Measurements from ENCODE around the gene PACSIN2. TPM values are rescaled to one million over a fixed set of nuclear protein-coding genes. Genes with fewer than 3 reads are reported as not detected.

PACSIN2 gene
- total and polyA plus RNA-seq, 10 of the 15 experiments (the other 5 are each of a cell fraction or from before 2014, with no cell fraction given) = 0.93 to 78.7 (median 46.8) TPM

- no peak for ATAC-seq
- ChIA-PET RAD21 (ENCODE audit: unreplicated experiment) (interaction anchor here (3.3 to 4.1 kb wide), 4 partner anchors 8 to 145 kb away, joined by 11 to 17 read pairs (median 16); no protein-coding TSS in a partner anchor), CTCF (interaction anchor here (1.1 to 4.6 kb wide), 8 partner anchors 8 to 632 kb away, joined by 3 to 20 read pairs (median 6); no protein-coding TSS in a partner anchor), SMC1A (ENCODE audit: uncharacterized antibody, unreplicated experiment) (interaction anchor here (0.9 to 5.8 kb wide), 7 partner anchors 10 to 264 kb away, joined by 3 to 62 read pairs (median 6); no protein-coding TSS in a partner anchor), POLR2A (interaction anchor here (1.1 to 4.4 kb wide), 5 partner anchors 10 to 117 kb away, joined by 3 to 63 read pairs (median 4); no protein-coding TSS in a partner anchor)
- Histone ChIP-seq H3K4me1 (ENCODE audit: control insufficient read depth, insufficient read depth, low read length) (peaks cover 8% of the 10 kb centered on the region), H4K20me1 (ENCODE audit: control insufficient read depth, insufficient read depth) (peaks cover 5% of the 10 kb centered on the region; the same call in 1 of the 2 replicates), H3K79me2 (ENCODE audit: control insufficient read depth, insufficient read depth, low read length) (peaks cover 70% of the 10 kb centered on the region), H3K27ac (ENCODE audit: control insufficient read depth, insufficient read depth) (no peak overlapping the region), H3K9me3 (replicated peaks; ENCODE audit: control insufficient read depth, insufficient read depth, low read length) (no peaks in the 10 kb centered on the region), H3K4me3 (peak overlapping the region; percentile 97; the same call in 1 of the 2 replicates), H3K36me3 (ENCODE audit: control insufficient read depth in 2 of 2, insufficient read depth in 2 of 2, low read length in 1 of 2) (no peaks in the 10 kb centered on the region), H3K27me3 (replicated peaks in 1 of 2; ENCODE audit: control insufficient read depth in 2 of 2, insufficient read depth in 2 of 2, low read length in 1 of 2) (no peaks in the 10 kb centered on the region), H3K9ac (ENCODE audit: control insufficient read depth, insufficient read depth, low read length) (no peak overlapping the region), H2AFZ (ENCODE audit: control insufficient read depth, low read depth, low read length) (no peak overlapping the region), H3K4me2 (ENCODE audit: control insufficient read depth, insufficient read depth) (0 out of 2 replicates have a peak overlapping the region, but pooled peaks have one; percentile 13)
- FAIRE-seq = no peak
- WGBS (ENCODE audit: insufficient coverage, insufficient replicate concordance, low lambda C conversion rate, missing lambda C conversion rate) = 100% methylated on average over 6 of the region's 6 CpGs
- intact Hi-C loops (cut with micrococcal nuclease; ENCODE audit: unreplicated experiment) = loop anchor here (5.0 kb wide), 1 partner anchor 80 kb away; no protein-coding TSS in a partner anchor
- TF ChIP-seq ZNF274 (IDR thresholded peaks at IDR 0.05; ENCODE audit: insufficient read depth, insufficient read length) = no peak
- TF ChIP-seq RELB (IDR thresholded peaks at IDR 0.05; ENCODE audit: low read depth) = no peak
- TF ChIP-seq NFIC (IDR thresholded peaks at IDR 0.05; ENCODE audit: low read depth, low read length) = no peak
- TF ChIP-seq MEF2B (IDR thresholded peaks at IDR 0.05; ENCODE audit: partially characterized antibody, poor library complexity, severe bottlenecking) = no peak
- TF ChIP-seq POLR2A (IDR thresholded peaks at IDR 0.05; ENCODE audit: low read depth, low read length) = no peak
- TF ChIP-seq RAD21 (IDR thresholded peaks at IDR 0.05; ENCODE audit: insufficient read depth, low read depth, low read length) = no peak
- TF ChIP-seq, protein P1, sequence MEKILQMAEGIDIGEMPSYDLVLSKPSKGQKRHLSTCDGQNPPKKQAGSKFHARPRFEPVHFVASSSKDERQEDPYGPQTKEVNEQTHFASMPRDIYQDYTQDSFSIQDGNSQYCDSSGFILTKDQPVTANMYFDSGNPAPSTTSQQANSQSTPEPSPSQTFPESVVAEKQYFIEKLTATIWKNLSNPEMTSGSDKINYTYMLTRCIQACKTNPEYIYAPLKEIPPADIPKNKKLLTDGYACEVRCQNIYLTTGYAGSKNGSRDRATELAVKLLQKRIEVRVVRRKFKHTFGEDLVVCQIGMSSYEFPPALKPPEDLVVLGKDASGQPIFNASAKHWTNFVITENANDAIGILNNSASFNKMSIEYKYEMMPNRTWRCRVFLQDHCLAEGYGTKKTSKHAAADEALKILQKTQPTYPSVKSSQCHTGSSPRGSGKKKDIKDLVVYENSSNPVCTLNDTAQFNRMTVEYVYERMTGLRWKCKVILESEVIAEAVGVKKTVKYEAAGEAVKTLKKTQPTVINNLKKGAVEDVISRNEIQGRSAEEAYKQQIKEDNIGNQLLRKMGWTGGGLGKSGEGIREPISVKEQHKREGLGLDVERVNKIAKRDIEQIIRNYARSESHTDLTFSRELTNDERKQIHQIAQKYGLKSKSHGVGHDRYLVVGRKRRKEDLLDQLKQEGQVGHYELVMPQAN (conservative IDR thresholded peaks at IDR 0.05) = no peak
- no peak for TF ChIP-seq YY1 (IDR thresholded peaks at IDR 0.05; ENCODE audit: low read depth, low read length)
- TF ChIP-seq, protein P2, sequence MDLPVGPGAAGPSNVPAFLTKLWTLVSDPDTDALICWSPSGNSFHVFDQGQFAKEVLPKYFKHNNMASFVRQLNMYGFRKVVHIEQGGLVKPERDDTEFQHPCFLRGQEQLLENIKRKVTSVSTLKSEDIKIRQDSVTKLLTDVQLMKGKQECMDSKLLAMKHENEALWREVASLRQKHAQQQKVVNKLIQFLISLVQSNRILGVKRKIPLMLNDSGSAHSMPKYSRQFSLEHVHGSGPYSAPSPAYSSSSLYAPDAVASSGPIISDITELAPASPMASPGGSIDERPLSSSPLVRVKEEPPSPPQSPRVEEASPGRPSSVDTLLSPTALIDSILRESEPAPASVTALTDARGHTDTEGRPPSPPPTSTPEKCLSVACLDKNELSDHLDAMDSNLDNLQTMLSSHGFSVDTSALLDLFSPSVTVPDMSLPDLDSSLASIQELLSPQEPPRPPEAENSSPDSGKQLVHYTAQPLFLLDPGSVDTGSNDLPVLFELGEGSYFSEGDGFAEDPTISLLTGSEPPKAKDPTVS (IDR thresholded peaks at IDR 0.05; ENCODE audit: low read depth, low read length) = no peak
- TF ChIP-seq GABPA (IDR thresholded peaks at IDR 0.05; ENCODE audit: low read depth) = no peak
- in situ Hi-C loops (cut with MboI) = no loop called here
- no peak for DNase-seq (ENCODE audit: low read depth, low spot score)
- no TSS peak for BruUV-seq (replicated peaks)
Measured at GRCh38 chr22:43012390-43012789, 2.6 kb downstream of the PACSIN2 start.

All from GM12878 (cell line).